GM18870 (cell line): Measurements from ENCODE around the gene ZFP90.
A peak's percentile ranks its signal among the peaks of the same experiment; 100 is the strongest.
"Not testable (repeated sequence)": the region's sequence is repeated elsewhere in the genome, so short reads cannot be mapped to it uniquely, and the experiment has no call there.

Experiments
- ATAC-seq: cut with Tn5 transposase; IDR thresholded peaks from one replicate; pipeline ENCODE4 v1.9.1; 2021; ENCODE audit warnings: moderate library complexity; ENCODE audit not compliant: unreplicated experiment

ZFP90 gene

DNA sequence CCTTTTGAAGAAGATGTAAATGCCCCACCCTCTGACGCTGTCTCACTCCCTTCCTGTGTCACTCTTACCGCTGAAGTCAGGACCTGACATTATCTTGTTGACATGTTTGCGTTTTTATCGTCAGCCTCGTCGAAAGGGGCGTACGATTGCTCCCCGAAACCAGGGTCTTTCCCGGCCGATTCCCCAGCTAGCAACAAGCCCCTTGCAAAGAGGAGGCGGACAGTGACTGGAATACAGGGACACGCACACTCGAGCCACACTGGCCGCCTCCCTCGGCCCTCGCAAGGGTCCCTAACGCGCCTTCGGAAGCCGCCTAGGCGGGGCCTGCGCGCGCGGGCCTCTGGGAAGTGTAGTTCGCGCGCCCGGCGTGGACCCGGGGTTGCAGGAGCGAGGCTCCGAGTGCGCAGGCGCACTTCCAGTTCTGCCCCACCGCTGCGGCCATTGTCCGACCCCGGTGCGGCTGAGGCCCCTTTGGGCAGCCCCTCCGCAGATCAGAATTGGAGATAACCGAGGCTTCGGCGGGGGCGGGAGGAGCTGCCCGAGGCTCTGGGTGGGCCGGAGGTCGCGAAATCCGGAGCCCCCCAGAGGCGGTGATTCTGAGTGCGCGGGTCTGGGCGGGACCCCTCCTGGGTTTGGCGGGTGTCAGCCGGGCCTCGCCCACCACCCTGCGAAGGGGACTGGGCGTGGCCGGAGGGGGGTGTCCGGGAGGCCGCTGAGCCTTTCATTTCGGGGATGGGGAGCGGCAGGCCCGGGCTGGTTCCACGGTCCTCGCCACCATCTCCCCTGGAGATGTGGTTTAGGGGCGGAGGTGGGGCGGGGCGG, at the start of gene ZFP90:
ZFP90 (plus strand) TSS at position 412 of the 822 bp plus-strand sequence. CDS start 502 bp downstream, outside the sequence.
- ATAC-seq, result peak; percentile 53

DNA sequence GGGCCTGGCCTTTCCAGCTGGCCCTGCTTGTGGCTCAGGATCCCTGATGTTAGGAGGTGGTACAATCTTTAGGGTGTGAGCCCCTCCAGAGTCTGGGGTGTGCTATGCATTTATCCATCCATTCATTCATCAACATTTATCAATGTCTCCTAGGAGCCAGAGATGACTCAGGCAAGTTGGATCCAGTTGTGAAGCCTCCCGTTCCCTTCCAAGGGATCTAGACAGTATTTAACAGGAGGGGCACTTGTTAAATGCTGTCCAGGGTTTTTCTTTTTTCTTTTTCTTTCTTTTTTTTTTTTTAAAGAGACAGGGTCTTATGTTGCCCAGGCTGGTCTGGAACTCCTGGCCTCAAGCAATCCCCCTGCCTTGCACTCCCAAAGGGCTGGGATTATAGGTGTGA, 48.7 kb upstream of the ZFP90 start:
- no peak for ATAC-seq

DNA sequence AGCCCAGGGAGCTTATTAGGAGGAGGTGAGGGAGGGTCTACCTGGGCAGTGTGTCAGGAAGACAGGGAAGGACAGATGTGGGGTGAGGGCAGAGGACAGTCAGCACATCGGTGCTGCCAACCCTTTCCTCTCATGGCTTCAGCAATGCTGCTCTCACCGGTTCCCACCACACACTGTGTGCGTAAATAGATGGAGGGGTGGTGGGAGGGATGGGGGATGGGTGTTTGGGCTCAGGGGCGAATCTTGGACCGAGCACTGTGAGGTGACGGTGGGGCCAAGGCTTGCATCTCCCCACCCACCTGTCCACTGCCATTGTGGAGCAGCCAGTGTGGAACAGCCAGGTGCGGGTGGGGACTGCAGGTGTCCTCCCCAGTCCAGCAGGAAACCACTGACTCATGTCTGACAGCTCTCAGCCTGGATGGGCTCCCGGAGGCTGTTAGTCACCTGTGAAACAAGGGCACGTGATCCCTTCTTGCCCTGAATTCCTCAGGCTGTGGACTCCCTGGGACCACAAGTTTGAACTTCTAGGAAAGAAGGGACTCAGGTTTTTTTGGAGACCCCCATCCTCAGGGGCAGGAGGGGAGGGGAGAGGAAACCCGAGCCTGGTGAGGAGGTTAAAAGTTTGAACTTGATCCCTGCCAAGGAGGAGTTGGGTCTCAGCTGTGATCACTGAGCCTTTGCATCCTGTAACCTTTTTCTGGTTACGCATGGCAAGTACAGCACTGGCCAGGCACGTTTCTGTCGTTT, 48.1 kb upstream of the ZFP90 start:
- no peak for ATAC-seq

DNA sequence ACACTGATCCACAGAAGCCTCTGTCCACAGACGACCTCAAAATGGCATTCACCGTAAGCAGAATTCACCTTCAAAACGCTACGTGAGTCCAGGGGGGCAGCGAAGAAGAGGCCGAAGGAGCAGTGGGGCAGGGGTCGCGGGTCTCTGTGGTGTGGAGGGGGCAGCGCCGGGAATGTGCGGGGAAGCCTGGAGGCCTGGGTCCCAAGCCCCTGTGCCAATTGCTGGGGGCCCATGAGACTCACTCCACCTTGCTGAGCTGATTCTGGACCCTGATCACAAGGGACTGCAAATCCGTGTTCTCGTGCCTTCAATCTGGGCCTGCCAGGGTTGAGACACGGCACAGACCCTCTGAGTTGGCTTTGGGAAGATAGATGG, 47.5 kb upstream of the ZFP90 start:
- no peak for ATAC-seq

DNA sequence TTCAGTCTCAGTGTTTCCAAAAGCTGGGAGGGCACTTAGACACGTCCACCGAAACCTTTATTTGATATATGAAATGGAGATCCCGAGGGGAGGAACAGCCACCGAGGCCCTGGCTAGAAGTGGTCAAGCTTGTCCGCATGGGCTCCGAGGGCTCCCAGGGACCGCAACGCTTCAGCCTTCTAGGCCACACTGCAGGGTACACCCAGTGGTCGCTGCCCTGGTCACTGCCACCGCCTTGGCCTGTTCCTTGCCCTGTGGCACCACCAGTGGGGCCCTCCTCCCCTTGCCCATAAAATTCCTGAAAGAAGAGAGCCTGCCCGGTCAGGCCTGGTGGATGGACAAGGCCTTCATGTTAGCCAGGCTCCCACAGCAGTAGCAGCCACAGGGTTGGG, 46.9 kb upstream of the ZFP90 start:
- ATAC-seq, result no peak

DNA sequence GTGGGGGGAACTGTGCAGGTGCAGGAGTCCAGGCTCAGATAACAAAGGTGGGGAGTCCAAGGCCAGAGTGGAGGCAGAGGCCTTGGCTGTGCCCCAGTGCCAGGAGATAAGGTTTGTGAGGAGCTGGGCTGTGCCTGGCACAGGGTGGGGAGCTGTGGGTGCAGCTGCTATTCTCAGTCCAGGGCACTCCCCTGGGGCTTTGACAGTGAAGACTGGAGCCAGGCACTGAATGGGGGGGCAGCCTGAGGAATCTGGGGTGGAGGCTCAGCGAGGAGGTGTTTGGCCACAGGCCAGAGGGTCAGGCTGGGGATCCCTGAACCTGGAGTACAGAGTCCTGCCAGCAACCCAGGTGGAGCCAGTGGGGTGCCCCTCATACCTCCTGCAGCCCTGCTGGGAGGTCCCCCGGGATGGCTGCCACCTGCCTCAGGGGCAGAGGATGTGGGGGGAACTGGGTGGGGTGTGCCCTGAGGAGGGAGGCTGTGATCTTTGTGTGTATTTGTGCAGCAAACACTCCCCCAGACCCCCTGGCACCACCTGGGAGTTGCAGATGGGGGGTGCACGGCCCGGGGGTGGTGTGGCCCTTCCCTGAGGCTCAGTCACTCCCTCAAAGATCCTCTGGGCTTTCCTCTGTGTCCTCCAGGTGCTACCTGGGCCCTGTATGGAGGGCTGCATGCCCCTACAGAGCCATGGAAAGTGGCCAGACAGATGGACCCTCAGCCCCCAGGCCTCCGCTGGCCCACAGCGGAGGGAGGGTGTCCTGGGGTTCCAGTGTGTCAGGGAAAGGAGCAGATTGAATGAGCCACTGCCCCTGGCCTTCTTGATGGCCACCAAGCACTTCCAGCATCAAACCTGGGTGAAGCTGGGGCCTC, 46.3 kb upstream of the ZFP90 start:
- no peak for ATAC-seq

DNA sequence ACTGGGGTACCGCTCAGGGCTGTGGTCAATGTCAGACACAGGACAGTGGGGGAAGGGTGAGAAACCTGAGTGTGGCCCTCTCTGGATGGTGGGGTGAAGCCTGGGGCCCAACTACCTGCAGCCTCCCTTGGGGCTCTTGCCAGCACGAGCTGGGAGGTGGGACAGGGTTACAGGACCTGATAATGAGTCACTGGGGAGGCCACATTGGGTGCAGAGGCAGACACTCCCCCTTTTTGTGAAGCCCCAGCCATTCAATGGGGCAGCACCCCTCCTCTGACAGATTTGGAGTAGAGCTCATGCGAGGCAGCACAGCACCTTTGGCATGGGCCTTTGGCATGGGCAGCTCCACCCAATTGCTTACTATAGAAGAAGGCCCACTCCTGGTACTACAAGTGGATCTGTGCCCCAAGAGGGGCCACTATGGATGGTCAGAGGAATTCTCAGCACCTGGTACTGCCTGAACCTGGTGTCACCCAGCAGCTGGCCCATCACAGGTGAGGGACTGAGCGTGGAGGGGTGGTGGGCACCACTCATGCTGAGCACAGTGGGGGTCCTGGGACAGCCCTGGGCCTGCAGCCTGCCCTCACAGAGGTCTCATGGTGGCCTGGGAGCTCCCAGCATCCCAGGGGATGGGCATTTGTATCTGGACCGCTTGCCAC, 45.5 kb upstream of the ZFP90 start:
- no peak for ATAC-seq

DNA sequence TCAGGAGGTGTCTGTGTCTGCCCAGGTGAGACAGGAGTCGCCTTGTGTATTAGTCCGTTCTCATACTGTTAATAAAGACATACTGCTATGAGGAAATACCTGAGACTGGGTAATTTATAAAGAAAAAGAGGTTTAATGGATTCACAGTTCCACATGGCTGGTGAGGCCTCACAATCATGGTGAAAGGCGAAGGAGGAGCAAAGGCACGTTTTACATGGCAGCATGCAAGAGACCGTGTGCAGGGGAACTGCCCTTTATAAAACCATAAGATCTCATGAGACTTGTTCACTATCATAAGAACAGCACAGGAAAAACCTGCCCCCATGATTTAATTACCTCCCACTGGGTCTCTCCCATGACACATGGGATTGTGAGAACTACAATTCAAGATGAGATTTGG, 44.8 kb upstream of the ZFP90 start:
- ATAC-seq, result not testable (repeated sequence)

DNA sequence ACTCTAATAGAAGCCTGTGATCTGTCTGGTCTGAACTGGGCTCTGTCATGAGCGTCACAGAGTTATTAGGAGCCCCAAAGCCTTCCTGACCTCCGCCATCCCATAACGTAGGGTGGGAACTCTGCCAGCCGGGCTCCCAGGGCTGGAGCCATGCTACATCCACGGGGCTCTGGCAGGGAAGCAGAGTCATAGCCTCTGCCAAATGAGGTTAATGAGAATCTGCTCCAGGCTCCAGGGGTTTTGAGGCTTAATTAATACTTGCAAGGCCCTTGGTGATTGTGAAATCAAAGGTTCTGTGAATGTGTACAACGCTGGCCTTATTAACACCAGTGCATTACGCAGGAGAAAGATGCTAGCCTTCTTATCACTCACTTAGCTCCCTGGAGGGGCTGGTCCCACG, 42.4 kb upstream of the ZFP90 start:
- ATAC-seq, result no peak

DNA sequence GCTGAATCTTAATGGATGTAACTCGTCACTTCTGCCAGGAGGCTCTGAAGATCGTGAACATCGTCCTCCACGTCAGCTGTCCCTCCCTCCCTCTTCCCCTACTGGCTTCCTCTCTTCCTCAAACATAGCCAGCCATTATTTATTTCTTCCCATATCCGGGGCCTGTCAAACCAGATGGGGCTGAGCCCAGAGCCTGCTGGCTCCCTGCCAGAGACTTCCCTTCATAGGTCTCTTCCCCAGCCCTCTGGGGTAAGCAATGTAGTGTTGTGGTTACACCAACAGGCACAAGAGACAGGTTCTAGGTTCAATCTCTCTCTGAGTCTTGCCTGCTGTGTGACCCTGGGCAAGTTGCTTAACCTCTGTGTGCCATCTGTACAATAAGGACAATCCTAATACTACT, 40.1 kb upstream of the ZFP90 start:
- no peak for ATAC-seq

DNA sequence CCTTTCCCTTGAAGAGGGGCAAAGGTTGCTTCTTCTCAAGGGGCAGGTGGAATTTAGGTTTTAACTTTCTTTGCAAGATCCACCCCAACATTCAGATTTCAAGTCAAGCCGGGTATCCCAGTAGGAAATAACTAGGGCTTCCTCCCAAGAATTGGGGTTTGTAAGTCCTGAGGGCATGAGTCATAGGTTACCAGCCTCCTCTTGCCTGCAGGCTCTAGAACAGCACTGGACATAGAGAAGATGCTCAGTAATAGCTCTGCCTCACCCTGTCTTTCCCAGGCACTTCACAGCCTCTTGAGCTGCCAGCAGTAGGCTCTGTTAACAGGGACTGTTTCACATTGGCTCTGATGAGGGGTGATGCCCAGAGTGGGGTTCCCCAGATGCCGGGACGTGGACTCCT, 35.8 kb upstream of the ZFP90 start:
- no peak for ATAC-seq

DNA sequence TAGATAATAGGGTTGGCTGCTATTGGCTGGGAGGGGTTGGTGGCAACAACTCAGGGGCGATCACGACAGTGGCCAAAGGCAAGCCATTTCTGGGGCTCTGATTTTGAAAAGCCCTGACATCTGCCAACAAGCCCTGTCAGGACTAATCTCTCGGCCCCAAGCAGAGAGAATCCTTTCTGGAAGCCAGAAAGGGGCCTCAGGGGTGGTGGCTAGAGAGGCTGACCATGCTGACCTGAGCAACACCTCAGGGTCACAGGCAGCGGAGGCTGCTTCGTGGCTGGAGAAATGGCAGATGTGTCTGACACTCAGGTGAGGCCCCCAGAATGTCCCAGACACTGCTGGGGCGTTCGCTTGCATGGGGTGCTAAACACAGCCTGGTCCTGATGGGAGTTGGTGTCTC, 35.0 kb upstream of the ZFP90 start:
- no peak for ATAC-seq

DNA sequence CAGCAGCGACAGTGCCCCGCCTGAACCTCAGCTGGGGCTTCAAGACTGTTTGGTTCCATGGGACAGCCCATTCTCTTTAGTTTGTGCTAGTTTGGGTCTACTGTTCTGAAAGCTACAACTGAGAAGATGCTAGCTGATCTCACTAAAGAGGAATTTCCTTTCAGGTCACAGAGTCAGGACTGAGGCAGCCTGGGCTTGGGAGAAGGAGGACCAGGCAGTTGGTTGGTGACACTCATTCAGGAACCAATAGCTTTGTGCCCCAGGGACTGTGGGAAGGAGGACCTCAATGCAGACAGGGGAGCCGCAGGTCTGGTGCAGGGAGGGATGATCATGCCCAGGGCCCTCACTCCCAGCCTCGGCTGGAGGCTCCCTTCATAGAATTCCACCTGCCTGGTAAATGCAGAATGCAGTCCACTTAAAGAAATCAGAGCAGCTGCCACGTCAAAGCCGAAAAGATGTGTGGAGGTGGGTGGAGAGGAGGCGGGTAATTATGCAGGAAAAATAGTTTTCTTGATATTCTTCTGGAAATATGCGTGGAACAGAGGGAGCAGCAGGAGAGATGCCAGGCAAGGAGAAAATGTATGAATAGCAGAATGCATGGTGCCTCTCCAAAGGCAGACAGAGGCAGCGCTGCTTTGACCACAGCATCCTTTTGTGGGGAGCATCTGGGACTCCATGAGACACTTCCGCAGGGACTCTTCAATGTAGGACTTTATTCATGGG, 32.6 kb upstream of the ZFP90 start:
- ATAC-seq, result no peak

DNA sequence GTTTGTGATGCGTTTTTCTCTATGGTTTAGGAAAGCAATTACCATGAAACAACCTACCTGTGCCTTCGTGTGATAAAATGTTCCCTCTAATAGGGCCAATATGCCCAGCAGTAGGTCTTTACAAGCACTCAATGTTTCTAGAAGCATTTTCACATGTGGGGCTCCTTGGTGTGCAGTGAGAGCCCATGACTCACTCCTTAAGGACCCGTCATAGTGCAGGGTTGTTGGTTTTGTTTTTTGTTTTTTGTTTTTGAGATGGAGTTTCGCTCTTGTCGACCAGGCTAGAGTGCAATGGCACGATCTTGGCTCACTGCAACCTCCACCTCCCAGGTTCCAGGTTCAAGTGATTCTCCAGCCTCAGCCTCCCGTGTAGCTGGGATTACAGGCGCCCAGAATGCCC, 31.1 kb upstream of the ZFP90 start:
- no peak for ATAC-seq

DNA sequence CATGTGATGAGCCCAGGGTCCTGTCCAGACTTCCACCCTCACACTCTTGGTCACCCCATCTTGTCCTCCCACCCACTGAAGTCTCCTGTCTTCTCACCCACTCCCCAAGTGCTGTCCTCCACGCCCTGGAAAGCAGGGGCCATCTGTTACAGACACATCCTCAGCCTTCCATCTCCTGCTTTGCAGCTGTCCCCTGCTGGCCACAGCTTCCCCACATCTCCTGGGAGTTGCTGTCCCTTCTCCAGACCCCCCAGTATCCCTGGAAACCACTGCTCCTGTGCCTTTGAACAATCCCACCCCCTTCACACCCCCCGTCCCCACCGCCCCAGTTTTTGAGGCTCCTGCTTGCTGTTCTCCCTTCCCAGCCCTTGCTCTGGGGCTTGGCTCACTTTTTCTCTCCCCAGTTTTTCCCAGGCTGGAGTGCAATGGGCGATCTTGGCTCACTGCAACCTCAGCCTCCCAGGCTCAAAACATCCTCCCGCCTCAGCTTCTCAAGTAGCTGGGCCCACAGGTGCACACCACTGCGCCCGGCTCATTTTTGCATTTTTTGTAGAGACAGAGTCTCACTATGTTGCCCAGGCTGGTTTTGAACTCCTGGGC, 30.4 kb upstream of the ZFP90 start:
- ATAC-seq, result no peak

DNA sequence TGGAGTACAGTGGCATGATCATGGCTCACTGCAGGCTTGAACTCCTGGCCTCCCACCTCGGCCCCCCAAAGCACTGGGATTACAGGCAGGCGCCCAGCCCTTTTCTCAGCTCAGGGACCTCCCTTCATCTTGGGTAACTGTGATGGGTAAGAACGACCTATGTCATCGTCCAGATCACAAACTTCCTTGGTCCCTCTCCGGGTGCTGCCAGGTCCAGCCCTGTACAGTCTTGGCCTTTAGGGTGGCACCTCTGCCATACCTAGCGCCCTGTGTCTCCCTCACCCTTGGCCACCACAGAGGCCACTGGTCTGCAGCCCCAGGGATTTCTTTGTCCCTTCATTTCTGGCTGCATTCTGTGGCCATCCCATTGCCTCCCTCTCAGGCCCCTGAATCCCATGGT, 29.7 kb upstream of the ZFP90 start:
- ATAC-seq, result no peak

DNA sequence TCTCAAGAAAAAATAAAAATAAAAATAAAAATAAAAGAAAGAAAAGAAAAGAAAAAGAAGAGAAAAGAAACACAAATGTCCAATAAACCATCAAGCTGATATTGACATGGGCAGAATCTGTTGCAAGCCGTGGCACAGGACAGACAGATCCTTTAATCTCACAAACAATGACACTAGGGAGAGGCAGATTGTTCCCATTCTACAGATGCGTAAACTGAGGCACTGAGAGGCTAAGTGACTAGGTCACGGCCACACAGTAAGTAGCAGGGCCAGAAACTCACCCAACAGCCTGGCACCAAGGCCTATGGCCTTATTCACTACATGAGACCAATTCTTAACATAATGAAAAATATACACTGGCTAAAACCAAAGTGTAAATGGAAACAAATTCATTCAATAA, 28.3 kb upstream of the ZFP90 start:
- no peak for ATAC-seq

DNA sequence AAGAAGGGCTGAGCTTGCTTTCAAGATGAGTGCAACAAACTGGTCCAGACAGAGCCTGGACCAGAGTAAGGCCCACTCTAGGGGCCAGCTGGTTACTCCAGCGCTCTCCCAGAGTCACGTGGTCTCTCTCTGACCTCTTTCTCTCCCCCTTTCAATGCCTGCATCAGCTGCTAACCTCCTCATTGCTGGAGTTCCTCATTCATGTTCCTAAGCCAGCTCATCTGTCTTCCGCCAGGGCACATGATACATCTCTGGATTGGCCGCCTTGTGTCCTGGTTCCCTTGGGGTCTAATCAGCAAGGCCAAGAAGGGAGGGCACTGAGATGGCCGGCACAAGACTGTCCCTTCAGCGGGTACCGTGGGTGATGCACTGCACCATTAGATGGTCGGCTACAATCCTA, 26.9 kb upstream of the ZFP90 start:
- ATAC-seq, result no peak

DNA sequence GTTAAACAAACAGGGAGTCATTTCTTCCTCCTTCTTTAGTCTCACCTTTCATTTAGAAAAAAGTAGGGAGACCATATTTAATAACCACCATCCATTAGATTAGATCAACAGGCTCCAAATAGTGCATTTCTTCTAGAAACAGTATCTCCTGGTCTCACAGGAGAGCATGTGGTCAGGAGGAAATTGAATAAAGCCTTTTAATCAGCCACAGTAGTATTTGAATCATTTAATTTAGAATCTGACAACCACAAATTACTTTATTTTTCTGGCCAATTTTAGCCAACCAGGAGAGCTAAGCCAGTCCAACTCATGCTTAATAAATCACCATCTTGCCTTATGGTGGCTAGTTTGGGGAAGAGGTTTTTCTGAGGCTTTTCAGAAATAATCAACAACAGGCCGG, 26.3 kb upstream of the ZFP90 start:
- no peak for ATAC-seq

DNA sequence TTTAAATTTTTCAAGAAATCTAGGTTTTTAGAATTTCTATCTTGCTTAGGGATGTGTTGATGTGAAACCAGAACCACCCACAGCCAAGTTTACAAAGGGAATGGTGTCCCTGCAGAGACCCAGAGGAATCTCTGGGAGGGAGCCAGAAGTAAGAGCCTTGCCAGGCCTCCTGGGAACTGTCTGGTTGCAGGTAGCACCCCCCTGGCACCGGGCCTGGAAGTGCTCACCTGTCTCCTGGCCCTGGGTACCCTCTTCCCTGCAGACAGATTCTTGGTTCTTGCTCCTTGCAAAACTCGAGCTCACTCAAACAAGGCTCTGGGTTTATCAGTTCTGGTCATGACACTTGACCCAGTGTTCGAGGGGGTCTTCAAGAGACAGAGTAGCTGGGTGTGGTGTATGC, 24.6 kb upstream of the ZFP90 start:
- ATAC-seq, result no peak
